GM10266 (cell line): ENCODE measurements around the gene SPINT2.
"Not testable (repeated sequence)": the region's sequence is repeated elsewhere in the genome, so short reads cannot be mapped to it uniquely, and the experiment has no call there.

Experiments used
- DNase-seq: peaks from one replicate; pipeline ENCODE4 v3.0.0; 2012; ENCODE audit errors: extremely low spot score
- TF ChIP-seq, protein P1 (sequence below): IDR thresholded peaks from 2 replicates; pipeline ENCODE4 v1.5.1; 2012; ENCODE audit warnings: mild to moderate bottlenecking, low read depth; ENCODE audit not compliant: control insufficient read depth, insufficient read depth; ENCODE audit errors: missing control alignments

Gene SPINT2

GRCh38 chr19:38251564-38252051, 12.8 kb upstream of the SPINT2 start:
- DNase-seq = no peak
- TF ChIP-seq, protein P1, sequence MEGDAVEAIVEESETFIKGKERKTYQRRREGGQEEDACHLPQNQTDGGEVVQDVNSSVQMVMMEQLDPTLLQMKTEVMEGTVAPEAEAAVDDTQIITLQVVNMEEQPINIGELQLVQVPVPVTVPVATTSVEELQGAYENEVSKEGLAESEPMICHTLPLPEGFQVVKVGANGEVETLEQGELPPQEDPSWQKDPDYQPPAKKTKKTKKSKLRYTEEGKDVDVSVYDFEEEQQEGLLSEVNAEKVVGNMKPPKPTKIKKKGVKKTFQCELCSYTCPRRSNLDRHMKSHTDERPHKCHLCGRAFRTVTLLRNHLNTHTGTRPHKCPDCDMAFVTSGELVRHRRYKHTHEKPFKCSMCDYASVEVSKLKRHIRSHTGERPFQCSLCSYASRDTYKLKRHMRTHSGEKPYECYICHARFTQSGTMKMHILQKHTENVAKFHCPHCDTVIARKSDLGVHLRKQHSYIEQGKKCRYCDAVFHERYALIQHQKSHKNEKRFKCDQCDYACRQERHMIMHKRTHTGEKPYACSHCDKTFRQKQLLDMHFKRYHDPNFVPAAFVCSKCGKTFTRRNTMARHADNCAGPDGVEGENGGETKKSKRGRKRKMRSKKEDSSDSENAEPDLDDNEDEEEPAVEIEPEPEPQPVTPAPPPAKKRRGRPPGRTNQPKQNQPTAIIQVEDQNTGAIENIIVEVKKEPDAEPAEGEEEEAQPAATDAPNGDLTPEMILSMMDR = no peak

DNA sequence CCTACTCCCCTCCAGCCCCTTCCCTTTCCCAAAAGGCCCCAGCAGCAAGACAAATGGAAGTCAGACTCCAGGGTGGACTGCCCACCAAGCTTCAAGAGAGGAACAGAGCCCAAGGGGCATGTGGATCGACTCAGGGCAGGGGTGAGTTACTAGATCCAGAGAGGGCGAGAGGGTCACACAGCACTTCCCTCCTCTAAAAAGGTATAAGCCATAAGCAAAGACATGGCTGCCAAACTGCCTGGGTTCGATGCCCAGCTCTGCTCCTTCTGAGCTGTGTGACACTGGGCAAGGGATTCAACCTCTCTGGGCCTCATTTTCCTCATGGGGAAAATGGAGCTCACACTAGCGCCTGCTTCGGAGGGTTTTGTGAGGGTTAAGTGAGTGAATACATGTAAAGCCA, 12.0 kb upstream of the SPINT2 start:
- DNase-seq = no peak
- TF ChIP-seq, protein P1 = no peak

GRCh38 chr19:38252941-38253691, 11.3 kb upstream of the SPINT2 start:
- TF ChIP-seq, protein P1 = no peak
- no peak for DNase-seq

- TF ChIP-seq, protein P1 = no peak
Measured at GRCh38 chr19:38253788-38254187, 10.6 kb upstream of the SPINT2 start.

GRCh38 chr19:38255383-38256014, 8.9 kb upstream of the SPINT2 start:
- DNase-seq = no peak
- TF ChIP-seq, protein P1 = no peak

More at GRCh38 chr19:38253788-38254187, 10.6 kb upstream of the SPINT2 start:
- no peak for DNase-seq

GRCh38 chr19:38261942-38262341, 2.4 kb upstream of the SPINT2 start:
- not testable (repeated sequence) for DNase-seq

GRCh38 chr19:38262585-38263268, 1.6 kb upstream of the SPINT2 start:
- TF ChIP-seq, protein P1 = no peak

More at GRCh38 chr19:38262585-38263268, 1.6 kb upstream of the SPINT2 start:
- DNase-seq = no peak
